HEK293 (cell line): Measurements from ENCODE around the gene HRC.

ENCODE experiments used
- BCL6B ChIP-seq: fragments of 450-650 bp; formaldehyde crosslinking; IDR thresholded peaks from 2 replicates; pipeline ENCODE4 v1.5.1; 2017; ENCODE audit warnings: missing biosample characterization, missing genetic modification characterization
- ELK4 ChIP-seq: IDR thresholded peaks from 2 replicates; pipeline ENCODE4 v1.6.1; 2011; ENCODE audit warnings: mild to moderate bottlenecking, low read depth, low read length, borderline replicate concordance
- GFI1B ChIP-seq: fragments of 450-650 bp; formaldehyde crosslinking; IDR thresholded peaks from 2 replicates; pipeline ENCODE4 v1.5.1; 2016; ENCODE audit warnings: missing biosample characterization, missing genetic modification characterization
- HOXC10 ChIP-seq: sonication (generic); formaldehyde crosslinking; IDR thresholded peaks from 2 replicates; pipeline ENCODE4 v1.8.1; 2023; ENCODE audit warnings: mild to moderate bottlenecking, missing genetic modification reagents
- OVOL3 ChIP-seq: fragments of 450-650 bp; formaldehyde crosslinking; IDR thresholded peaks from 2 replicates; pipeline ENCODE4 v1.5.1; 2016; ENCODE audit warnings: missing biosample characterization, missing genetic modification characterization
- REST ChIP-seq: fragments of 450-650 bp; formaldehyde crosslinking; IDR thresholded peaks from 2 replicates; pipeline ENCODE4 v1.5.1; 2016; ENCODE audit warnings: missing biosample characterization, missing genetic modification characterization
- ZBTB49 ChIP-seq: fragments of 450-650 bp; formaldehyde crosslinking; IDR thresholded peaks from 2 replicates; pipeline ENCODE4 v1.5.1; 2016; ENCODE audit warnings: missing biosample characterization, missing genetic modification characterization, low read depth
- ZIC2 ChIP-seq: fragments of 450-650 bp; formaldehyde crosslinking; IDR thresholded peaks from 2 replicates; pipeline ENCODE4 v1.5.1; 2016; ENCODE audit warnings: missing biosample characterization, missing genetic modification characterization
- ZNF133 ChIP-seq: fragments of 450-650 bp; formaldehyde crosslinking; IDR thresholded peaks from 2 replicates; pipeline ENCODE4 v1.5.1; 2016; ENCODE audit warnings: missing biosample characterization, missing genetic modification characterization
- ZNF18 ChIP-seq: fragments of 450-650 bp; formaldehyde crosslinking; IDR thresholded peaks from 2 replicates; pipeline ENCODE4 v1.5.1; 2016; ENCODE audit warnings: missing biosample characterization, missing genetic modification characterization
- ZNF354C ChIP-seq: fragments of 450-650 bp; formaldehyde crosslinking; IDR thresholded peaks from 2 replicates; pipeline ENCODE4 v1.5.1; 2016; ENCODE audit warnings: missing biosample characterization, missing genetic modification characterization, low read depth, borderline replicate concordance
- ZNF48 ChIP-seq: fragments of 450-650 bp; formaldehyde crosslinking; IDR thresholded peaks from 2 replicates; pipeline ENCODE4 v1.5.1; 2016; ENCODE audit warnings: missing biosample characterization, missing genetic modification characterization
- ZNF548 ChIP-seq: fragments of 450-650 bp; formaldehyde crosslinking; IDR thresholded peaks from 2 replicates; pipeline ENCODE4 v1.5.1; 2016; ENCODE audit warnings: missing biosample characterization, missing genetic modification characterization
- ZNF585B ChIP-seq: fragments of 450-650 bp; formaldehyde crosslinking; IDR thresholded peaks from 2 replicates; pipeline ENCODE4 v1.5.1; 2016; ENCODE audit warnings: missing biosample characterization, missing genetic modification characterization
- ZNF629 ChIP-seq: fragments of 450-650 bp; formaldehyde crosslinking; IDR thresholded peaks from 2 replicates; pipeline ENCODE4 v1.5.1; 2017; ENCODE audit warnings: missing biosample characterization, missing genetic modification characterization
- ZNF639 ChIP-seq: fragments of 450-650 bp; formaldehyde crosslinking; IDR thresholded peaks from 2 replicates; pipeline ENCODE4 v1.5.1; 2016; ENCODE audit warnings: missing biosample characterization, missing genetic modification characterization
- ZNF660 ChIP-seq: fragments of 450-650 bp; IDR thresholded peaks from 2 replicates; pipeline ENCODE4 v1.5.1; 2018; ENCODE audit warnings: missing biosample characterization, mild to moderate bottlenecking, missing genetic modification characterization
- ZNF791 ChIP-seq: fragments of 450-650 bp; formaldehyde crosslinking; IDR thresholded peaks from 2 replicates; pipeline ENCODE4 v1.5.1; 2016; ENCODE audit warnings: missing biosample characterization, missing genetic modification characterization
- ZSCAN18 ChIP-seq: fragments of 450-650 bp; formaldehyde crosslinking; IDR thresholded peaks from 2 replicates; pipeline ENCODE4 v1.5.1; 2016; ENCODE audit warnings: missing biosample characterization, missing genetic modification characterization

HRC gene

GRCh38 chr19:49114630-49115363 is 40.4 kb downstream of the HRC start (continued):
- TF ChIP-seq ZNF639 (tag by site-specific recombination): no peak
- no peak for TF ChIP-seq ZNF48 (tag by site-specific recombination)
- TF ChIP-seq ZNF133 (tag by site-specific recombination): no peak
- peak; percentile 65 for TF ChIP-seq ZIC2
- no peak for TF ChIP-seq ZNF629 (tag by site-specific recombination)
- TF ChIP-seq OVOL3 (tag by site-specific recombination): no peak
- TF ChIP-seq ZNF18: no peak
- no peak for TF ChIP-seq ZNF585B (tag by site-specific recombination)
- no peak for TF ChIP-seq ZNF548 (tag by site-specific recombination)
- no peak for TF ChIP-seq GFI1B
- no peak for TF ChIP-seq ZSCAN18
- TF ChIP-seq ZBTB49: no peak
- TF ChIP-seq ZNF660 (tag by site-specific recombination): no peak
- no peak for TF ChIP-seq BCL6B
- TF ChIP-seq REST (tag by site-specific recombination): no peak
- no peak for TF ChIP-seq ZNF791 (tag by site-specific recombination)
- no peak for TF ChIP-seq HOXC10 (CRISPR knock-in tag)
- TF ChIP-seq ZNF354C (tag by site-specific recombination): no peak
- TF ChIP-seq ELK4: no peak
